Activated CD8-positive, alpha-beta memory T cell treated with anti-CD3 and anti-CD28 coated beads, Interleukin-2, amount 50 U/mL, for 4 hours (primary cell): ENCODE results near the gene C6orf89.
"Not testable (repeated sequence)": the region's sequence is repeated elsewhere in the genome, so short reads cannot be mapped to it uniquely, and the experiment has no call there.

Experiments
- DNase-seq: peaks from one replicate; pipeline ENCODE4 v3.0.0-alpha.2; 2020

The C6orf89 gene

DNA sequence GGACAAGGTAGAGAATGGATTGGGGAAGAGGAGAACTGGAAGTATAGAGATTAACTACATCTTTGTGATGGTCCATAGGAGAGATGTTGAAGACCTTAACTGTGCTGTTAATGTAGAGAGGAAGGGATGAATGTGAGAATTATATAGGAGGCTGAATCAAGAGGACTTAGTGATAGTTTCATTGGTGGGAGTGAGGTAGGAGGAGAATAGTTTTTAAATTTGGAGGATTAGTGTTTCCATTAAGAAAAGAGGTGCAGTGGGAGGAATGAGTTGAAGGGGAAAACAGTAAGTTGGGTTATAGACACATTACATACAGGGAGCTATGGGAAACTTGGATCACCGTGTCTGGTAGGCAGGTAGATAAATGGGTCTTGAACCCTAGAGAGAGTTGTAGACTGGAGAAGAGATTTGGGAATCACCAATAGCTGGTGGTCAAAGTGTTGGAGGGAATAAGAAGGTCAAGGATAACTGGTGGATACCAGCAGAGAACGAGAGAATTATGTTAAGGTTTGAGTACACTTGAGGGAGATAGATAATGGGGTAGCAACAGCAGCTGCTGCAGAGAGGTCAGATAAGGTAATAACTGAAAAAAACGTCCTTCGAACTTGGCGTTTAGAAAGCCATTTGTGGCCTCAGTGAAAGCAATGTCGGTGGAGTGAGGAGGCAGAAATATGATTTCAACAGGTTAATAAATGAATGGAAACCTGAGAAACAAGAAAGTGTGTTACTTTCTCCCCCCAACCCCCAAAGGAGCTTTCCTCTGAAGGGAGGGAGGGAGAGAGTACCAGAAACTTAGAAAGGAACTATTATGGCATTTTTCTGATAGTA is 3.1 kb downstream of the C6orf89 start:
- DNase-seq, result no peak

DNA sequence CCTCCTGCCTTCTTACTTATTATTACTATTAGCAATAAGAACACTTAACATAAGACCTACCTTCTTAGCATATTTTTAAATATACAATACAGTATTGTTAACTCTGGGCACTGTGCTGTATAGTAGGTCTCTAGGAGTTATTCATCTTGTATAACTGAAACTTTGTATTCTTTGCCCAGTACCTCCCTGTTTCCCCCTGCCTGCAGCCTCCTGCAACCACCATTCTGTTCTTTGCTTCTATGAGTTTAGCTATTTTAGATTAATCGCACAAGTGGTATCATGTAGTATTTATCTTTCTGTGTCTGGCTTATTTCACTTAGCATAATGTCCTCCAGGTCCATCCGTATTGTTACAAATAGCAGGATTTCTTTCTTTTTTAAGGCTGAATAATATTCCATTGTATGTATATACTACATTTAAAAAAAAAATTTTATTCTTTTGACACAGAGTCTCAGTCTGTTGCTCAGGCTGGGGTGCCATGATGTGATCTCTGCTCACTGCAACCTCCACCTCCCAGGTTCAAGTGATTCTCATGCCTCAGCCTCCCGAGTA is 4.4 kb downstream of the C6orf89 start:
- no peak for DNase-seq

DNA sequence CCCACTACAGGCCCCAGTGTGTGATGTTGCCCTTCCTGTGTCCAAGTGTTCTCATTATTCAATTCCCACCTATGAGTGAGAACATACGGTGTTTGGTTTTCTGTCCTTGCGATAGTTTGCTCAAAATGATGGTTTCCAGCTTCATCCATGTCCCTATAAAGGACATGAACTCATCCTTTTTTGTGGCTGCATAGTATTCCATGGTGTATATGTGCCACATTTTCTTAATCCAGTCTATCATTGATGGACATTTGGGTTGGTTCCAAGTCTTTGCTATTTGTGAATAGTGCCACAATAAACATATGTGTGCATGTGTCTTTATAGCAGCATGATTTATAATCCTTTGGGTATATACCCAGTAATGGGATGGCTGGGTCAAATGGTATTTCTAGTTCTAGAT is 5.4 kb downstream of the C6orf89 start:
- DNase-seq, result not testable (repeated sequence)

DNA sequence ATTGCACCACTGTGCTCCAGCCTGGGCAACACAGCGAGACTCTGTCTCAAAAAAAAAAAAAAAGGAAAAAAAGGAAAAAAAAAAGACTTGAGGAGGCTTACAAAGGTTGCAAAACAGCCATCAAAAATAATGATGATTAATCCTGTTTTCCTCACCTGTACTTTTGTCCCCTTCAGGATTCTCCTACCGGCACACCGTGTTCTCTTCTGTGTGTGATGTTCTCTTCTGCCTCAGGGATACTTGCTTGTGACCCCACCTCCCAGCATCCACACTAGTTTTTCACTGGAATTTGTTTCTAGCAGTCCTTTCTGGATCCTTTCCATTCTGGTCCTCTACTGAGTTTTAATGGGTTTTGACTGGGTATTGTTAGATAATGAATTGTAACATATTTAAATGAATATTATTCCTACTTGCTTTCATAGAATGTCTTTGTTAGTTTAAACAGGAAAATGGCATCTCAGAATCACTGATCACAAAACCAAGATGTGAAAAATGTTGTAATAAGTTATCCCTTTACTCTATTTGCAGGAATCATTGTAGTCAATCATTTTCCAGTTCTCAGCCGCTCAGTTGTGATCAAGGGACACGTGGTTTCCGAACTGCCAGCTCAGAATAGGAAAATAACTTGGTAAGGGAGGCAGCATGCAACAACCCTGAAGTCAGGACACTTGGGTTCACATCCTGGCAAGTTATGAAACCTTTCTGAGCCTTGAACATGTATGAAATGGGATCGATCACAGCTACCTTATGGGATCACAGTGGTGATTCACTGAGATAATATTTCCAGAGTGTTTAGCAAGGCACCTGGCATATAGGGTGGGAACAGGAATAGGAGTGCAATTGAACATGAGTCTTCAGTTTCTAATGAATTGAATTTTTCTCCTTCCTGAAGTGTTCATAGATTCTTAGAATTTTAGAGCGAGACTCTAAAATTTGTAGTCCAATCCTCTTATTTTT is 8.5 kb downstream of the C6orf89 start:
- DNase-seq, result no peak

DNA sequence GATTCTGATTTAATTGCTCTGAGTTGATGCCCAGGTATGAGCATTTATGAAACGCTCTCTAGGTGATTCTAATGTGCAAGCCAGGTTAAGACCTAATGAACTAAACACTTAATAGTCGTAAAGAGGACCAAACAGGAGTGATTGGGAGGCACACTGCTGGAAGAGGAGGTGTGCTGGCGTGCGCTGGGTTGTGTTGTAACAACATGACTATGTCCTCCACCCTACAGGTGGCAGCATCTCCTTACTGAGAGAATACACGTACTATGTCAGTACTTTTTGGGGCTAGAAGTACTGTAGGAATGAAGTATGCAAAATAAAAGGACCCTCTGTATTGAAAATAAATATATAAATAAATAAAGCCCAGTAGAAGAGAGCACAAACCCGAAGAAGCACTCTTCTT is 11.9 kb downstream of the C6orf89 start:
- no peak for DNase-seq

DNA sequence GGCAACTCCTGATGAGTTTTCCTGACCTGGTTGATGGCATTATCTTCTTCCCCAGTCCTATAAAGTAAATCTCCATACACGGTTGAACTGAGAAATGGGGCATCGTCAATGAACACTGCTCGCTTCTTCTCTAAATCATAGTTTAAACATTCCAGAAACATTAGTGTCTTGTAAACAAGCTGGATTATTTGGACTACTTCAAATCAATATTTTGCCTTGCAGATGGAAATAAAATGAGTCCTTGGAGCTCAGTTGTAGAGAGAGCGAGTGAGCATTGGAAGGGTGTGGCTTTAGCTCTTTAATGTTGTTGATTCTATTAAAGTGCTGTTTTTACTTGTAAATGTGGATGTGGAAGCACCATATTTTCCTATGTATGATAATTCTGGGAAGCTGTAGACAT is 18.4 kb downstream of the C6orf89 start:
- no peak for DNase-seq

DNA sequence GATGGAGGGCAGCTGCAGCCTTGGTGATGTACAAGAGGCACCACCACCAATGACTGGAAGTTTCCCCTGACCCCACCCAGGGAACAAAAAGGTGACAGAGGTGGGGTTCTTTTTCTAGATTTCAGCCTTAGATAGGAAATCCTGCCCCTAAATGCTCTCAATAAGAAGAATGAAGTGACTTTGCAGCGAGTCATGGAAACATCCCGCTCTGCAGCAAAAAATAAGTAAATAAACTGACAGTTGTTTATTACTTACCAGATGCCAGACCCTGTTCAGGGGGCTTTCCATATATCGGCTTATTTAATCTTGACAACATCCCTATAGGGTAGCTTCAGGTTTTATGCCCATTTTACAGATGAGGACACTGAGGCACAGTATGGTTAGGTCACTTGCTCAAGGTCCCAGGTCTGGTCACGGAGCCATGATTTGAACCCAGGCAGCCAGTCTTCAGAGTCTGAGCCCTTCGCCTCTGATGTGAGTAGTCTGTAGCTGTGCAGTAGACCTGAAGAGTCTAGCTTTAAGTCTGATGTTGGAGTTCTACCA is 19.2 kb downstream of the C6orf89 start:
- DNase-seq, result no peak

DNA sequence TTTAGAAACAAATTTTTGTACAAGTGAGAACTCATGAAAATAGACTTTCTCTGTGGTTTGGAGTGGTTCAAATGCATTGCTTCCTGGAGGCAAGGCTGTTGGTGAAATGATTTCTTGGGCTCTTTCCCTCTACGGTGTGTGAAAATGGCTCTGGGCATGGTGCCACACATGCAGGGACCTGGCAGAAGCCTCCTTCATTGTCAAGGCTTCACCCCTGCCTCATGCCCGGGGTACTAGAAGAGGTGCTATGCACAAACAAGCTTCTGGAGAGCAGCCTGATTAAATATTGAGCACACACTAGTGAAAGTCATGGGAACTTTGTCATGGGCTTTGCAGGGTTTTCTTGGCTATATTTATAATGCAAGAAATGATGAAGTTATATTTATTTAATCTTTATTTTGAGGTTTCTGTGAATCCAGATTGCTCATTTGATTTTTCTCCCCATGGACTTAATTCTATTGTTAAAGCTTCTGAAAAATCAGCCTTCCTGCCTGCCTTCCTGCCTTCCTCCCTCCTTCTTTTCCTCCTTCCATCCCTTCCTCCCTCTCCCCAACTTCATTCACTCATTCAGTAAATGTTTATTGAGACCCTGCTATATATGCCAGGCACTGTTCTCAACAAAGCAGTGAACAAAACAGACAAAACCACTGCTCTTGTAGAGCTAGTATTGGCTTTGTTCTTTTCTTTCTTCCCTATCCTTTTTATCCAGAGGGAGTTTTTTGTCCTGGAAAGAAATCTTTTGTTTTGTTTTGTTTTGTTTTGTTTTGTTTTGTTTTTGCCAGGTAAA is 21.0 kb downstream of the C6orf89 start:
- no peak for DNase-seq

DNA sequence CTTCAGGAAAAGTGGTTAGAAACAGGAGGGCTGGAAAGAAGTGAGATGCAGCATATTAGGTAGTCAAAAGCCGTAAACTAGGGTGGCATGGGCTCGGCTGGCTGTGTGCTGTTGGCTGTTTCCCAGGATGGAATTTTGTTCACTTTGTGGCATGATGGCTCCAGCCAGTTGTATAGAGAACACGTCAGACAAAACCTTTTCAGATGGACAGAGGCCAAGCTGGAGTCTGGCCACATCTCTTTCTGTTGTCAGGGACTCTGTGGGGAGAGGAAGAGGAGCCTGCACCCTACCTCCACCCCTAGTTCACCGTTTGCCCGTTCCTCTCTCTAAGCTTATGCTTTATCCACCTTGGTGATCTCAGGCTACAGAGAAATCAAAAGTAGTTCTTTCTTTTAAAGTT is 22.0 kb downstream of the C6orf89 start:
- DNase-seq, result no peak

DNA sequence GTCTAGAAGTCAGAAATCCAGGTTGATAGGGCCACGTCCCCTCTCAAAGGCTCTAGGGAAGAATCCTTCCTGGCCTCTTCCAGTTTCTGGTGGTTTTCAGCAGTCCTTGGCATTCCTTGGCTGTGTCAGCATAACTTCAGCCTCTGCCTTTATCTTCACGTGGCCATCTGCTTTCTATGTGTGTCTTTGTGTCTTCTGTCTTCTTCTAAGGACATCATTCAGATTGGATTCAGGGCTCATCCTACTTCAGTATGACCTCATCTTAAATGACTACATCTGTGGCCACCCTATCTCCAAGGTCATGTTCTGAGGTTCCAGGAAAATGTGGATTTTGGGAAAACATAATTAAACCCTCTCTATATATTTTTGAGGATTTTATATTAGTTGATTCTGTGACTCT is 23.0 kb downstream of the C6orf89 start:
- no peak for DNase-seq

DNA sequence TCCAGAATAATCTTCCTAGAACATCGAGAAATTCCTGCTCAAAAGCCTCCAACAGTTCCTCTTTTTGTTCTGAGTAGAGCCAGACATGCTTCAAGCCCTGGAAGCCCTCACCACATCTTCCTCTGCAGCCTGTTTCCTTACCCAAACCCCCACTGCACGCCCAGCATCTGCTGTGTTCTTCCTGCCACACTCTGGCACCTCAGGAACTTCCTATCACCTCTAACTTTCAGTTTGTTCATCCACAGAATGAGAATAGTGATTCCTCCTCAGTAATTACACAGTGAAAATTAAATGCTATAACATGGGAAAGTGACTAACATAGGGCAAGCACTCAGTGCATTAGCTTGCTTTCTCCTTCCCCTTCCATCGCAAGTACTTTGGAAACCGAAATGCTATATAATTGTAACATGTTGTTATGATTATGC is 26.3 kb downstream of the C6orf89 start:
- DNase-seq, result no peak

DNA sequence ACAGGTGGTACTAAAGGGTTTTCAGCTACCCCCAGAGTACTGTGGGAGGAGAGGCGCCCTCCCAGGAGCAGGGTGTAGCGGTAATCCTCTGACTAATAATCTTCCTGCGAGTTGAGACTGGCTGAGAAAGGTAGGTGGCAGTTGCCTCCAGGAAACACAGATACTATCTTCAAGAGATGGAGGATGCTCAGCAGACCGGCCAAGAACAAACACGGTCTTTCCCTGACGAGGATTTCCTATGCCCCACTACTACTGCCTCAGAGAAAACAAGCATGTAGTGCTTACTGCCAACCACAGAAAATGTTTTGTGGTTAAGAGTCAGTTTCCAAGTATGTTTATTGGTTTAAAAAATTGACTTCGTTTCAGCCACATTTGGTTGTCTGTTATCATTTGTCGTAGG is 26.8 kb downstream of the C6orf89 start:
- DNase-seq, result peak; percentile 40

DNA sequence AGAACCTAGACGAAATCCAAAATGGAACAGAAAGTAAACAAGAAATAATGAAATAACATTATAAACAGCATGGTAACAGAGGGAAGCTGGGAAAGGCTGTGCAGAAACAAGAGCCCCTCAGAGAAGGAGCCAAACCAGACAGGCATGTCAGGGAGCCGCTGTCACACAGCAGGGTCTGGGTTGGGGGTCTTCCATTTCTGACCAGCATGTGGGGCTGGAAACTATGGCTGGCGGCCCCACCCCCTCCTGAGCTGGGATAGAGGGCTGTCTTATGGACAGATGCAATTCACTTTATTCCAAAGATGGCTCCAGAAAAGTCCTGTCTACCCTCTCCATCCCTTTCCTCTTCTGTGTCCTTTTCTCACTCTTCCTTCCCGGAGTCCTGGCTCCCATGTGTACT is 27.3 kb downstream of the C6orf89 start:
- no peak for DNase-seq

DNA sequence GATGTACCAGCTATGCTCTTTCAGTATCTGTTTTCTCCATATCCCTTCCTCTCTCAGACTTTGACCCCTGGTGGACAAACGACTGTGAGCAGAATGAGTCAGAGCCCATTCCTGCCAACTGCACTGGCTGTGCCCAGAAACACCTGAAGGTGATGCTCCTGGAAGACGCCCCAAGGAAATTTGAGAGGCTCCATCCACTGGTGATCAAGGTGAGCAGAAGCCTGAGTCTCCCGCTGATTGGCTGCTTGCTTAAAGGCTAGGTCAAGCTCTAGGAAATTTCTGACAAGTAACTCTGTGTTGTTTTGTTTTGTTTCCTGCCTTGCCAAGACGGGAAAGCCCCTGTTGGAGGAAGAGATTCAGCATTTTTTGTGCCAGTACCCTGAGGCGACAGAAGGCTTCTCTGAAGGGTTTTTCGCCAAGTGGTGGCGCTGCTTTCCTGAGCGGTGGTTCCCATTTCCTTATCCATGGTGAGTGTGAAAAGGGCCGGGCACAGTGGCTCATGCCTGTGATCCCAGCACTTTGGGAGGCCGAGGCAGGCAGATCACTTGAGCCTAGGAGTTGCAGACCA is 28.6 kb downstream of the C6orf89 start:
- no peak for DNase-seq

DNA sequence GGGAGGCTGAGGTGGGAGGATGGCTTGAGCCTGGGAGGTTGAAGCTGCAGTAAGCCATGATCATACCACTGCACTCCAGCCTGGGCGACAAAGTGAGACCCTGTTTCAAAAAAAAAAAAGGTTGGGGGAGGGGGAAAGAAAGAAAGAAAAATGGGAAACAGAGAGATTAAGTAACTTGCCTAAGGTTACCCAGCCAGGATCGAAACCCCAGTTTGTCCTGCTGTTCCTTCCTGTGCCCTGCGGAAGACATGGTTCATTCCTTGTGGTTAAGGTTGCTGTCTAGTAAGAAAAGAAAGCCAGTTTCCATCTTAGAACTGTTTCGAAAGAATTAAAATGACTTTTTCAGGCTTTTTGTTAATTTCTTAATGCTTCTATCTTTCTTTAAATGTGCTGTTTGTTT is 29.8 kb downstream of the C6orf89 start:
- DNase-seq, result no peak

DNA sequence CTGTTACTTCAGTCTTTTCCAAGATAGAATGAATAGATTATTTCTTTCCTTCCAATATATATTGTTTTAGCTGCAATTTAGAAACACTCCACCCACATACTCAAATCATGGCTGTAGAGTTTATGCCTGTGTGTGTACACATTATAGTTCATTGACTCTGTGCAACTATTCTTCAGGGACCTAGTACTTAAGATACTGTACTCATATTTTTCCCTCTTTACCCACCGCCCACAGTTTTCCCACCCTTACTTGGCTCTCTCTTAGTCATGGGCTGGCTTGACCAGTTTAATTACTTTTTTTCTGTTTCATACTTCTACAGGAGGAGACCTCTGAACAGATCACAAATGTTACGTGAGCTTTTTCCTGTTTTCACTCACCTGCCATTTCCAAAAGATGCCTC is 30.4 kb downstream of the C6orf89 start:
- DNase-seq, result no peak

DNA sequence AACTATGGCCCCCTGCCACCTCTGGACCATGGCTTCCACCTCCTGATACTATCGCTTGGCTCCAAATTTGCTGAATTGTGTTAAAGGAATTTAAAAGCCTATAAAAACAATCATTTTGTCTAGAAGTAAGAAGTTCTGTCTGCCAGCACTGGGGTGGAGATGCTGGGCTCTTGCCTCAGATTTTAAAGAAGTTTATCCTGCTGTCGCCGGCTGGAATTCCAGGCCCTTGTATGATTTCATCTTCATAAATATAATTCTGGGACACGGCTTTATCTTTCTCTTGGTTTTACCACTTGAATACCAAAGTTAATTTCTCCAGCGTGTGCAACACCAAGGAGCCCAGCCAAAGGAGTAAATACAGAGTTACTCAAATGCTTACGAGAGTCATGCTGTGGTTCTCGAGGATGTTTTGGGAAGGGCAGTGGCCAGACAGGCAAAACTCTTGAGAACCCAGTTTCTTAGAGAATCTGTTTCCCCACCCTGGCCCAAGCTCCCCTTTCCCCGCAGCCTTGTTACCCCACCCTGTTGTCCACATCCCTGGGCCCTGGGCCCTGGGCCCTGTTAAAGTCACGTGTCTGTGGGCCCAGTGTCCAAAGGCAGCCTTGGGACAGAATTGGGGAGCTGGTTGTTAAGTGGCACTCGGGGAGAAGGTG is 31.9 kb downstream of the C6orf89 start:
- DNase-seq, result no peak

DNA sequence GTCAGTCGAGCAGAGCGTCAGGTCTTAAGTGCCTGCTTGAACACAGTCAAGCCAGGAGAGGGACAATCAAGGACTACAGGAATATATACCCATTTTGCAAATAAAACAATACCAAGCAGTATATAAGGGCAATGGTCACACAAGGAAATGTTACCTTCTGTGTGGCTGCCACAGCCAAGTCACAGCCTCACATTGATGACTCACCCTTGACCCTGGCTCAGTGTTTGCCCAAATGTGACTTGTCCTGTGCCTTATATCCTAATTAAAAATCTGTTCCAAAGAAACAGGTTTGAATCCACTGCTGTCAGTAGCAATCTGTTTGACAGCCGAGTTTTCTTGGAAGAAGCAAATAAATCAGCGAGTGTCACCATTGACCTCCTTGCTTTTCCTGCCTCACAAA is 34.3 kb downstream of the C6orf89 start:
- DNase-seq, result no peak

DNA sequence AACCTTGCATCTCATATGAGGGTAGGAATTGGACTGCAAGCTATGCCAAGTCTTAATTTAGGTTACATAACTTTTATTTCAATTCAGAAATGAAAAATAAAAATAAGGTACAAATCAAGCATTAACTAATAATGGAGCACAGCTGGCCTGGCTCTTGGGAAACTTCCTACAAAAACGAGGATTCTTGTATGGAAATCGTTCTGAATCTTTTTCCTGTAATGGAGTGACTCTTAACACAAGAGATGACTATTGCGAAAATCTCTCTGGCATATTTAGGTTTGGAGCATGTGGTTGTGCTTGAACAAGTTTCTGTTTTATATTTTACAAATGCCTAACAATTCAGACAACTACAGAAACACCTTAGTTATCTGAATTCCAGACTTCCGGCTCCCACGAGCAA is 34.8 kb downstream of the C6orf89 start:
- DNase-seq, result no peak

DNA sequence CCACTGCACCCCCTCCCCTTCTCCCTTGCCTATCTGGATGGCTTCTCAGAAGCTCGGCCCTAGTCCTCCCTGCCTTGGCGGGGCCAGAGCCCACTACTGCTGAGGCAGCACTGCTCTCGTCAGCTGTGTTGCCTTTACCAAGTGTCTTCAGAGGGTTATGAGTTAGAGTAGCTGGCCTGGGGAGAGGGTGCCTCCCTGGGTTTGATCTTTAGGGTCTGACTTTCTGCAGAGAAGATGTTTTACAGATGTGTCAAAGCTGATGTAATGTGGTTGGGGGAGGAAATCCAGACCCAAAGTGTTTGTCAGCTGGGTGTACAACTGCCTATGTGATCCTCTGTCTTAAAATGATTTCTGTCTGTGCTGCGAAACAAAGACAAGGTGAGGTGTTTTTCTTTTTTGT is 38.4 kb downstream of the C6orf89 start:
- DNase-seq, result no peak

DNA sequence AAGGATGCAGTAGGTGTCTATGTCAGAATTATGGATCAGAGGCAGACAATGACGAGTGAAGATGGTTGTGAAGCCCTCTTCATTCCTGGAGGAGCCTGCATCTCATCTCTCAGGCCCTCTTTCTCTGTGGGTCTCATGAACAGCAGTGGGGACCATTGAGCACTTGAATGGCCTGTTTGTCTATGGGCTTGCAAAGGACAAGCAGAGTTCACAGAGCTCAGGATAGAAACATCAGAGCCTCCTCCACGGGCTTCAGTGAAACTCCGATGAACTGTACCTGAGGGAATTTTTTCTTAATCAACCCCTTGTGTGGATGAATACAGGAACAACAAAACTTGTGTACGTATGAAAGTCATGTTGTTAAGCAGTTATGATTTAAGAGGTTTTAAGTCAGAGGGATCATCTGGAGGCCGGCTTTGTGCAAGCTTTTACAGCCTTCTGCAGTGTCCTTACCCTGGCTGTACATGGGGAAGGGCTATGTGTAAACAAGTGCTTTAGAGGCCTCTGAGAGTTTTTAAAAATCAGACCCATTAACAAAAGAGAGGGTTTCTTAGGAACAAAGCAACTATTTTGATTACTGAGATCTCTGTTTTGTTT is 39.1 kb downstream of the C6orf89 start:
- DNase-seq, result no peak
